ENCODE measurements around the gene ZCCHC2. TPM values are rescaled to one million over a fixed set of nuclear protein-coding genes. Genes with fewer than 3 reads are reported as not detected.

ZCCHC2 gene
- 1 to 10 TPM; 4.6 to 7.1 (median 5.4) TPM for total RNA-seq (2021; fragmentation: NEBNext Ultra II Directional; extraction: Animal tissue kit (Norgen Biotek cat#: 25700))
- long read RNA-seq = 0 reads

- Mint-ChIP-seq H3K4me3 (peak within 1 kb of the TSS; percentile 89), H3K4me1 (ENCODE audit: low read depth) (peaks cover 33% of the 10 kb centered on the region), H3K27ac (no peak within 1 kb of the TSS; the same call in 1 of the 2 replicates), H3K36me3 (ENCODE audit: low read depth) (no peaks in the 10 kb centered on the region), H3K9me3 (no peaks in the 10 kb centered on the region), H3K27me3 (ENCODE audit: insufficient read depth) (peaks cover 6% of the 10 kb centered on the region; the same call in 1 of the 2 replicates)
- peak; percentile 95 for DNase-seq
- TF ChIP-seq CTCF (IDR thresholded peaks at IDR 0.05) = no peak
These were observed at the start of gene ZCCHC2 for GRCh38 chr18:62522504-62523254. Gene ZCCHC2, plus strand, starts transcription at chr18:62523025. Its CDS starts 400 bp downstream, at chr18:62523425.

- H3K27me3 Mint-ChIP-seq (ENCODE audit: insufficient read depth) = peaks cover 14% of the 10 kb centered on the region
- H3K4me1 Mint-ChIP-seq (ENCODE audit: low read depth) = no peaks in the 10 kb centered on the region
- H3K36me3 Mint-ChIP-seq (ENCODE audit: low read depth) = no peaks in the 10 kb centered on the region
These were observed 43.3 kb upstream of the ZCCHC2 start for GRCh38 chr18:62479574-62479973.

GRCh38 chr18:62480927-62481326, 41.9 kb upstream of the ZCCHC2 start:
- H3K9me3 Mint-ChIP-seq = peaks cover 14% of the 10 kb centered on the region
- peaks cover 13% of the 10 kb centered on the region for H3K27me3 Mint-ChIP-seq (ENCODE audit: insufficient read depth)
- peaks cover 11% of the 10 kb centered on the region for H3K4me1 Mint-ChIP-seq (ENCODE audit: low read depth)
- H3K36me3 Mint-ChIP-seq (ENCODE audit: low read depth) = no peaks in the 10 kb centered on the region
- H3K27ac Mint-ChIP-seq = no peak overlapping the region
- no peak for TF ChIP-seq CTCF (IDR thresholded peaks at IDR 0.05)
- H3K4me3 Mint-ChIP-seq = no peak overlapping the region
- DNase-seq = no peak

More at GRCh38 chr18:62479574-62479973, 43.3 kb upstream of the ZCCHC2 start:
- TF ChIP-seq CTCF (IDR thresholded peaks at IDR 0.05) = no peak
- DNase-seq = no peak
- Mint-ChIP-seq H3K9me3 (peaks cover 14% of the 10 kb centered on the region), H3K27ac (no peak overlapping the region), H3K4me3 (no peak overlapping the region)

- Mint-ChIP-seq H3K4me1 (ENCODE audit: low read depth) (peaks cover 19% of the 10 kb centered on the region), H3K36me3 (ENCODE audit: low read depth) (no peaks in the 10 kb centered on the region), H3K4me3 (no peak overlapping the region), H3K27me3 (ENCODE audit: insufficient read depth) (peaks cover 10% of the 10 kb centered on the region), H3K27ac (no peak overlapping the region), H3K9me3 (peaks cover 14% of the 10 kb centered on the region)
- no peak for TF ChIP-seq CTCF (IDR thresholded peaks at IDR 0.05)
- DNase-seq = no peak
These were observed 37.9 kb upstream of the ZCCHC2 start for GRCh38 chr18:62484941-62485340.

GRCh38 chr18:62485684-62486083, 37.1 kb upstream of the ZCCHC2 start:
- 0 out of 2 replicates have a peak overlapping the region, but pooled peaks have one; percentile 39 for H3K27ac Mint-ChIP-seq
- H3K36me3 Mint-ChIP-seq (ENCODE audit: low read depth) = no peaks in the 10 kb centered on the region
- H3K4me1 Mint-ChIP-seq (ENCODE audit: low read depth) = peaks cover 19% of the 10 kb centered on the region
- DNase-seq = peak; percentile 74
- no peak for TF ChIP-seq CTCF (IDR thresholded peaks at IDR 0.05)
- peaks cover 10% of the 10 kb centered on the region for H3K27me3 Mint-ChIP-seq (ENCODE audit: insufficient read depth)
- peak overlapping the region; percentile 52 for H3K4me3 Mint-ChIP-seq
- peaks cover 6% of the 10 kb centered on the region for H3K9me3 Mint-ChIP-seq

All from HFFc6 (cell line).